ENCODE measurements around the gene BAHCC1. TPM values are rescaled to one million over a fixed set of nuclear protein-coding genes. Genes with fewer than 3 reads are reported as not detected.

Gene BAHCC1
- total and polyA plus RNA-seq, 12 donors, result 4.8 to 13.1 (median 9.2) TPM

DNA sequence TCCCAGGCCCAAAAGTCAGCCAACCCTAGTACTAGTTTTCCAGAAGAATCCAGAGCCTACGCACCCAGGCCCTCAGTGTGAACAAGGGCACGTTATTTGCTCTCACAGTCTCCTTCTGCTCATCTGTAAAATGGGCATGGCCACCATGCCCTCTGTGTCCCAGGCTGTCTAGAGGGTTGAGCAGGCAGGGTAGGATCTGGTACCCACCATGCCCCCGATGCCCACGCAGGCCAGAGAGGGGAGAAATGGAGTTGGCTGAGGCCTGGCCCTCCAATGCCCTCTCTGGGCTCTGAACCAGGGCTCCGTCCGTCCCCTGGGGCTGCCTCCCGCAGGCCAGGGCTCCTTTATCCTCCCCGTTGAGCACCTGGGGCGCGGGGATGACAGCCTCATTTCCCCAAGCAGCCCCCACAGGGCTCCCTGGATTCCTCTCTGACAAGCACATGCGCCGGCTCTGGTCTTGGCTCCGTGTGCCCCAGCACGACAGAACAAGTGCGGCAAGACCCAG is 9.1 kb upstream of the BAHCC1 start:
- no peaks in the 10 kb centered on the region for H3K36me3 ChIP-seq
- peak overlapping the region; percentile 60 to 87 (median 79) for H3K4me3 ChIP-seq
- intact Hi-C loops (cut with DNase I), result loop anchor here in 2 of 10 donors (5.0 to 10.0 kb wide), 2 partner anchors 89 to 91 kb away; partner anchors contain the start of gene SLC38A10 (in 2 of the 2)
- peak in 3 of 8 donors; percentile 3 to 20 (median 17) for ATAC-seq
- peaks cover 20 to 49% (median 39%) of the 10 kb centered on the region in 9 donors for H3K4me1 ChIP-seq
- peak overlapping the region; percentile 93 to 99 (median 98) for H3K27ac ChIP-seq
- TF ChIP-seq, protein P1, sequence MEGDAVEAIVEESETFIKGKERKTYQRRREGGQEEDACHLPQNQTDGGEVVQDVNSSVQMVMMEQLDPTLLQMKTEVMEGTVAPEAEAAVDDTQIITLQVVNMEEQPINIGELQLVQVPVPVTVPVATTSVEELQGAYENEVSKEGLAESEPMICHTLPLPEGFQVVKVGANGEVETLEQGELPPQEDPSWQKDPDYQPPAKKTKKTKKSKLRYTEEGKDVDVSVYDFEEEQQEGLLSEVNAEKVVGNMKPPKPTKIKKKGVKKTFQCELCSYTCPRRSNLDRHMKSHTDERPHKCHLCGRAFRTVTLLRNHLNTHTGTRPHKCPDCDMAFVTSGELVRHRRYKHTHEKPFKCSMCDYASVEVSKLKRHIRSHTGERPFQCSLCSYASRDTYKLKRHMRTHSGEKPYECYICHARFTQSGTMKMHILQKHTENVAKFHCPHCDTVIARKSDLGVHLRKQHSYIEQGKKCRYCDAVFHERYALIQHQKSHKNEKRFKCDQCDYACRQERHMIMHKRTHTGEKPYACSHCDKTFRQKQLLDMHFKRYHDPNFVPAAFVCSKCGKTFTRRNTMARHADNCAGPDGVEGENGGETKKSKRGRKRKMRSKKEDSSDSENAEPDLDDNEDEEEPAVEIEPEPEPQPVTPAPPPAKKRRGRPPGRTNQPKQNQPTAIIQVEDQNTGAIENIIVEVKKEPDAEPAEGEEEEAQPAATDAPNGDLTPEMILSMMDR (IDR thresholded peaks at IDR 0.05), result no peak
- DNase-seq, result no peak
- peaks cover 0 to 32% (median 0%) of the 10 kb centered on the region in 7 donors for H3K27me3 ChIP-seq
- WGBS, 2 donors, result 41 to 49% methylated on average over 13 to 15 of the region's 15 CpGs
- H3K9me3 ChIP-seq, result no peaks in the 10 kb centered on the region

DNA sequence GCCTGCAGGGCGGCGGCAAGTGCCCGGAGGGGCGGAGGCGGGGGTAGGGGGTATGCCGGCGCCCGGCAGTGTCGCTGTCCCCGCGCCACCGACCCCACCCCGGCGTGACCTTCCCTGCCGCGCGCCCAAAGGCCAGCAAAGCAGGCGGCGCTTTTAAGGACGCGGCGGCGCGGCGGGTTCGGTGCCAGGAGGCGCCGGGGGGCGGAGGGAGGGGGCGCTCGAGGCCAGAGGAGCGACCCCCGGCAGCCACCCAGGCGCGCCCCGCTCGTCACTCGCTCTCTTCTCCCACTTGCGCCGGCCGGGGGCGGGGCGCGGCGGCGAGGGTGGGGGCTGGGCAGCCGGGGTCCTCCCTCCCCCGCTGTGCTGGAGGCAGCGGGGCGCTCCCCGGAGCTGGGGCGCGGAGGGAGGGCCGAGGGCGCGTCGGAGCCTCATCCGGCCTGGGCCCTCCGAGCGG is 8.6 kb upstream of the BAHCC1 start:
- Histone ChIP-seq H3K27ac (peak overlapping the region; percentile 93 to 99 (median 98)), H3K4me1 (peaks cover 23 to 53% (median 44%) of the 10 kb centered on the region in 9 donors), H3K36me3 (no peaks in the 10 kb centered on the region), H3K9me3 (no peaks in the 10 kb centered on the region), H3K27me3 (peaks cover 0 to 32% (median 0%) of the 10 kb centered on the region in 7 donors), H3K4me3 (peak overlapping the region; percentile 60 to 87 (median 79))
- ATAC-seq, result peak; percentile 26 to 67 (median 41)
- peak in 1 of 2 donors; percentile 70 for DNase-seq
- TF ChIP-seq, protein P1 (IDR thresholded peaks at IDR 0.05), result peak in 4 of 9 donors; percentile 4 to 22 (median 12)
- intact Hi-C loops (cut with DNase I), result loop anchor here in 3 of 10 donors (1.0 to 10.0 kb wide), 3 partner anchors 40 to 92 kb away; partner anchors contain the start of gene SLC38A10 (in 2 of the 3)
- WGBS, 2 donors, result 1% methylated on average over 44 to 60 of the region's 60 CpGs

DNA sequence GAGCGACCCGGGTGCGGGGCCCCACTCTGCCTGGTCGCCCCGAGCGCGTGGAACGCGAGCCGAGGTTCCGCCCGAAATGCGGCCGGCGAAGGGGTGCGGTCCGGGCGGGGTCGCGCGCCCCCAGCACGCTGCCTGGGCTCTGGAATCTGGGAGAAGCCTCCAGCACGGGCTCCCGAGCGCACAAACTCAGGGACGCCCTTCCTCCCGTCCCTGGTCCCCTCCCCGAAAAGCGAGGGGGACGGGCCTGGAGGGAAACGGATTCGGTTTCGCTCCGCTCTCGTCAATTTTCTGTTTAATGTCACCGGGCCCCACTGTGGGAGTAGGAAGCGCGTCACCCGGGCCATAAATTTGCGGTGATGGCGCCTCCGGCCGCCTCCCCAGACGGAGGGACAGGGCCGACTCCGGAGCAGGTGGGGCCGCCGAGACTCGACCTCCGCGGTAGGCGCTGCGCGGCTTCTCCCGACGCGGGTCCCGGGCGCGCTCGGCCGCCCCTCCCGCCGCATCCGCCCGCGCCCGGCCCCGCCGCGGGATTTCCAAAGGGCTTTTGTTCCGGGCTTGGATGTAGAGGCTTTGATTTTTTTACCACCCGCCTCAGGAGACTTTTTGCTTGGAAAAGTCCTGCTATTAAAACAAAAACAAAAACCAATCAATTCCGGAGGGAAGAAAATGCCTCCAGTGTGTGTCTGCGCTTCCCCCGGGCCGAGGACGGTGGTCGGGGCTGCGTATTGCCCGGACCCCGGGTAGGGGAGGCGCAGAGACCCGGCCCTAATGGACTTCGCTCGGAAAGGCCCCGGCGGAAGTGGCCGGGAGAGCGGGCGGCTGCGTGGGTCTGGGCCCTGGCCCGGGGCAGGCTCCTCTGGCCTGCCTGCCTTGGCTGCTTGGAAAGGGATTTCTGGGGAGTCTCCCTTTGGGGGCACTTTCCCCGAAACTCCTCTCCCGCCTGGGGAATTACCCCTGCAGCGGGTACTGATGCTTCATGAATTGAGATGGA is 7.9 kb upstream of the BAHCC1 start:
- 7 to 9% methylated on average over 89 to 96 of the region's 96 CpGs for WGBS, 2 donors
- Histone ChIP-seq H3K36me3 (no peaks in the 10 kb centered on the region), H3K4me3 (peak overlapping the region; percentile 60 to 87 (median 79)), H3K9me3 (no peaks in the 10 kb centered on the region), H3K27me3 (peaks cover 0 to 38% (median 0%) of the 10 kb centered on the region in 7 donors), H3K27ac (peak overlapping the region; percentile 93 to 99 (median 98)), H3K4me1 (peaks cover 28 to 61% (median 51%) of the 10 kb centered on the region in 9 donors)
- ATAC-seq, result peak; percentile 10 to 79 (median 52)
- TF ChIP-seq, protein P1 (IDR thresholded peaks at IDR 0.05), result no peak
- intact Hi-C loops (cut with DNase I), result loop anchor here in 3 of 10 donors (1.0 to 10.0 kb wide), 3 partner anchors 41 to 93 kb away; partner anchors contain the start of gene SLC38A10 (in 2 of the 3)
- peak; percentile 66 to 84 for DNase-seq

All from heart right ventricle (tissue), 16 donors.